Activated CD4-positive, alpha-beta T cell treated with anti-CD3 and anti-CD28 coated beads for 36 hours (primary cell): ENCODE data around the gene CENPVL1. TPM values are rescaled to one million over a fixed set of nuclear protein-coding genes. Genes with fewer than 3 reads are reported as not detected.
"Not testable (repeated sequence)": the region's sequence is repeated elsewhere in the genome, so short reads cannot be mapped to it uniquely, and the experiment has no call there.

Source experiments
- ATAC-seq: fragments of 200-7000 bp; cut with Tn5 transposase; one replicate; pipeline ENCODE4 v1.10.0; 2021; ENCODE audit warnings: mild to moderate bottlenecking, moderate library complexity
- CTCF ChIA-PET: fragments of 350-600 bp; sonication (Branson Sonifier 250); formaldehyde crosslinking; loops from one replicate; lab custom pipeline; 2021; ENCODE audit warnings: antibody characterized with exemption; lab: Charles Lee
- POLR2A ChIA-PET: fragments of 350-600 bp; sonication (Branson Sonifier 250); formaldehyde crosslinking; loops from one replicate; lab custom pipeline; 2021; ENCODE audit warnings: antibody characterized with exemption, inconsistent platforms; lab: Charles Lee
- DNase-seq: peaks from one replicate; pipeline ENCODE4 v3.0.0-alpha.2; 2020
- H3K27ac Mint-ChIP-seq: one replicate; pipeline ENCODE4 v1.8.0; 2021; ENCODE audit warnings: mixed read lengths
- H3K27me3 Mint-ChIP-seq: one replicate; pipeline ENCODE4 v1.8.0; 2021; ENCODE audit warnings: mixed read lengths
- H3K36me3 Mint-ChIP-seq: one replicate; pipeline ENCODE4 v1.8.0; 2021; ENCODE audit warnings: low read depth, mixed read lengths
- H3K4me1 Mint-ChIP-seq: one replicate; pipeline ENCODE4 v1.8.0; 2021; ENCODE audit warnings: mixed read lengths
- H3K4me3 Mint-ChIP-seq: one replicate; pipeline ENCODE4 v1.8.0; 2021; ENCODE audit warnings: mild to moderate bottlenecking, moderate library complexity, mixed read lengths
- H3K9me3 Mint-ChIP-seq: one replicate; pipeline ENCODE4 v1.8.0; 2021; ENCODE audit warnings: low read depth, mixed read lengths
- intact Hi-C, 2 experiments: fragments of 100-400 bp; cut with DNase I in 1 of 2; cut with micrococcal nuclease in 1 of 2; formaldehyde crosslinking; loops; one replicate each; pipeline versions ENCODE4 v1.14.2 to v1.15.1; 2022 to 2024; cut with DNase I, micrococcal nuclease
- total RNA-seq, 2 experiments: library from RNA; stranded (reverse); gene quantifications; one replicate each; pipeline ENCODE4 v1.2.3, GENCODE V29; 2021

The CENPVL1 gene
- not detected for total RNA-seq

GRCh38 chrX:51710277-51711164 is at the start of gene CENPVL1:
Gene CENPVL1 (plus strand): TSS chrX:51710512. CDS start chrX:51710512, 0 bp downstream.
- H3K27me3 Mint-ChIP-seq, ATAC-seq, CTCF ChIA-PET, DNase-seq, H3K4me3 Mint-ChIP-seq, H3K27ac Mint-ChIP-seq, H3K4me1 Mint-ChIP-seq, H3K36me3 Mint-ChIP-seq, intact Hi-C loops, POLR2A ChIA-PET, H3K9me3 Mint-ChIP-seq: not testable (repeated sequence)

GRCh38 chrX:51665981-51666380 is 44.3 kb upstream of the CENPVL1 start:
- H3K4me1 Mint-ChIP-seq, result peaks cover 9% of the 10 kb centered on the region
- ChIA-PET CTCF (no interaction called here), POLR2A (no interaction called here)
- intact Hi-C loops, result no loop called here
- no peaks in the 10 kb centered on the region for H3K9me3 Mint-ChIP-seq
- no peaks in the 10 kb centered on the region for H3K36me3 Mint-ChIP-seq
- ATAC-seq (no peak), DNase-seq (no peak)
- no peaks in the 10 kb centered on the region for H3K27me3 Mint-ChIP-seq
- peak overlapping the region; percentile 36 for H3K4me3 Mint-ChIP-seq
- peak overlapping the region; percentile 47 for H3K27ac Mint-ChIP-seq

- DNase-seq, POLR2A ChIA-PET, H3K27me3 Mint-ChIP-seq, H3K4me1 Mint-ChIP-seq, H3K27ac Mint-ChIP-seq, H3K4me3 Mint-ChIP-seq, H3K36me3 Mint-ChIP-seq, H3K9me3 Mint-ChIP-seq, CTCF ChIA-PET, intact Hi-C loops: not testable (repeated sequence)
- peak; percentile 72 for ATAC-seq
Measured at GRCh38 chrX:51679689-51680433, 30.5 kb upstream of the CENPVL1 start.

GRCh38 chrX:51681808-51682719 is 28.2 kb upstream of the CENPVL1 start:
- intact Hi-C loops, H3K9me3 Mint-ChIP-seq, H3K27me3 Mint-ChIP-seq, H3K4me1 Mint-ChIP-seq, DNase-seq, CTCF ChIA-PET, H3K4me3 Mint-ChIP-seq, POLR2A ChIA-PET, H3K36me3 Mint-ChIP-seq, H3K27ac Mint-ChIP-seq: not testable (repeated sequence)
- peak; percentile 26 for ATAC-seq

- H3K36me3 Mint-ChIP-seq, CTCF ChIA-PET, POLR2A ChIA-PET, H3K4me3 Mint-ChIP-seq, intact Hi-C loops, H3K27ac Mint-ChIP-seq, DNase-seq, H3K27me3 Mint-ChIP-seq, H3K4me1 Mint-ChIP-seq, H3K9me3 Mint-ChIP-seq: not testable (repeated sequence)
- ATAC-seq, result peak; percentile 19
Measured at GRCh38 chrX:51682720-51683062, 27.6 kb upstream of the CENPVL1 start, which contains the start of gene CENPVL2. Gene CENPVL2 (minus strand): TSS chrX:51682831. CDS start chrX:51682831, 0 bp downstream.

GRCh38 chrX:51694254-51694653 is 16.1 kb upstream of the CENPVL1 start:
- no peaks in the 10 kb centered on the region for H3K9me3 Mint-ChIP-seq
- no peaks in the 10 kb centered on the region for H3K36me3 Mint-ChIP-seq
- no peaks in the 10 kb centered on the region for H3K27me3 Mint-ChIP-seq
- H3K4me3 Mint-ChIP-seq, result no peak overlapping the region
- ATAC-seq (no peak), DNase-seq (no peak)
- ChIA-PET POLR2A (no interaction called here), CTCF (no interaction called here)
- intact Hi-C loops, result no loop called here
- no peaks in the 10 kb centered on the region for H3K4me1 Mint-ChIP-seq
- H3K27ac Mint-ChIP-seq, result no peak overlapping the region

- DNase-seq (no peak), ATAC-seq (no peak)
- intact Hi-C loops, result no loop called here
- Mint-ChIP-seq H3K27ac (no peak overlapping the region), H3K27me3 (peaks cover 4% of the 10 kb centered on the region), H3K9me3 (no peaks in the 10 kb centered on the region), H3K4me1 (no peaks in the 10 kb centered on the region), H3K4me3 (no peak overlapping the region), H3K36me3 (no peaks in the 10 kb centered on the region)
- ChIA-PET CTCF (no interaction called here), POLR2A (no interaction called here)
Measured at GRCh38 chrX:51697397-51697796, 12.9 kb upstream of the CENPVL1 start.

GRCh38 chrX:51712943-51713647 is 2.8 kb downstream of the CENPVL1 start:
- H3K27me3 Mint-ChIP-seq, H3K9me3 Mint-ChIP-seq, POLR2A ChIA-PET, H3K27ac Mint-ChIP-seq, H3K36me3 Mint-ChIP-seq, H3K4me1 Mint-ChIP-seq, CTCF ChIA-PET, DNase-seq, intact Hi-C loops, H3K4me3 Mint-ChIP-seq: not testable (repeated sequence)
- peak; percentile 77 for ATAC-seq

- Mint-ChIP-seq H3K4me3 (no peak overlapping the region), H3K27ac (no peak overlapping the region), H3K9me3 (no peaks in the 10 kb centered on the region), H3K27me3 (no peaks in the 10 kb centered on the region), H3K4me1 (no peaks in the 10 kb centered on the region), H3K36me3 (no peaks in the 10 kb centered on the region)
- CTCF ChIA-PET, result no interaction called here
- DNase-seq, result no peak
- POLR2A ChIA-PET, result no interaction called here
- intact Hi-C loops, result no loop called here
- ATAC-seq, result no peak
Measured at GRCh38 chrX:51728202-51728601, 17.9 kb downstream of the CENPVL1 start.

GRCh38 chrX:51737091-51737490 is 26.8 kb downstream of the CENPVL1 start:
- intact Hi-C loops, result no loop called here
- ChIA-PET POLR2A (no interaction called here), CTCF (no interaction called here)
- Mint-ChIP-seq H3K27me3 (peaks cover 8% of the 10 kb centered on the region), H3K9me3 (no peaks in the 10 kb centered on the region), H3K4me3 (no peak overlapping the region), H3K27ac (no peak overlapping the region), H3K36me3 (no peaks in the 10 kb centered on the region), H3K4me1 (no peaks in the 10 kb centered on the region)
- ATAC-seq (no peak), DNase-seq (no peak)

- ATAC-seq, result no peak
- ChIA-PET CTCF (no interaction called here), POLR2A (no interaction called here)
- Mint-ChIP-seq H3K27ac (peak overlapping the region; percentile 86), H3K4me1 (peaks cover 22% of the 10 kb centered on the region), H3K9me3 (peaks cover 18% of the 10 kb centered on the region), H3K27me3 (no peaks in the 10 kb centered on the region), H3K36me3 (peaks cover 26% of the 10 kb centered on the region), H3K4me3 (peak overlapping the region; percentile 85)
- intact Hi-C loops, result no loop called here
- no peak for DNase-seq
Measured at GRCh38 chrX:51742586-51742985, 32.3 kb downstream of the CENPVL1 start.
